C4-2B (cell line): ENCODE results near the gene NCAN.

Source experiments
- H3K27ac ChIP-seq: fragments of 450-650 bp; 2 replicates; pipeline ENCODE4 v1.5.1; 2017
- CTCF ChIP-seq: fragments of 450-650 bp; conservative IDR thresholded peaks from 2 replicates; pipeline ENCODE4 v1.5.1; 2017; ENCODE audit warnings: mild to moderate bottlenecking
- ZFX ChIP-seq: fragments of 450-650 bp; IDR thresholded peaks from 2 replicates; pipeline ENCODE4 v1.6.1; 2017

The NCAN gene

GRCh38 chr19:19276386-19276785 lies 64.6 kb downstream of the NCAN start:
- TF ChIP-seq ZFX: no peak
- TF ChIP-seq CTCF: no peak
- no peak overlapping the region for H3K27ac ChIP-seq

- H3K27ac ChIP-seq: no peak overlapping the region
- TF ChIP-seq CTCF: no peak
Measured at GRCh38 chr19:19276851-19277250, 65.1 kb downstream of the NCAN start.

- no peak overlapping the region for H3K27ac ChIP-seq
- no peak for TF ChIP-seq CTCF
- no peak for TF ChIP-seq ZFX
Measured at GRCh38 chr19:19278315-19278714, 66.6 kb downstream of the NCAN start.

GRCh38 chr19:19279062-19279612 lies 67.4 kb downstream of the NCAN start:
- TF ChIP-seq CTCF (no peak), ZFX (no peak)
- no peak overlapping the region for H3K27ac ChIP-seq

- no peak overlapping the region for H3K27ac ChIP-seq
- TF ChIP-seq ZFX: no peak
- no peak for TF ChIP-seq CTCF
Measured at GRCh38 chr19:19279853-19280252, 68.1 kb downstream of the NCAN start.

- no peak overlapping the region for H3K27ac ChIP-seq
- TF ChIP-seq CTCF (no peak), ZFX (no peak)
Measured at GRCh38 chr19:19280561-19280960, 68.8 kb downstream of the NCAN start.

- H3K27ac ChIP-seq: no peak overlapping the region
- no peak for TF ChIP-seq CTCF
- no peak for TF ChIP-seq ZFX
Measured at GRCh38 chr19:19285686-19286085, 73.9 kb downstream of the NCAN start.
